Measurements from ENCODE around the gene CCDC201.

Gene CCDC201
- total RNA-seq: 0 reads per million in 2 donors

GRCh38 chr7:45873035-45873354, at the start of gene CCDC201:
Gene CCDC201 (minus strand): TSS chr7:45873082. CDS start chr7:45873007, 75 bp downstream.
- no peak for DNase-seq

- no peak for DNase-seq
Observed at GRCh38 chr7:45921699-45922519, 49.0 kb upstream of the CCDC201 start.

DNA sequence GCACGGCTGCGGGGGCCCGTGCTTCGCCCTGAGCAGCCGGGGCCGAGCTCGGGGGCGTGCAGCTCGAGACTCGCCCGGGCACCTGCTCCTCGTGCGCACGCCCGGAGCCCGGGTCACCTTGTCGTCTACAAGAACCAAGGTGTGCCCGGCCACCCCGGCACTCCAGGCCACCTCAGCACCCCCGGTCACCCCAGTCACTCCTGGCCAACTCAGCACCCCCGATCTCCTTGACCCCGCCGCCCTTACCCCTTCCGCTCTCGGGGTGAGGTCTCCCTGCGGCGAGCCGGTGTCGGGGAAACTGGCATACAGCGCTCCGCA, 48.5 kb upstream of the CCDC201 start:
- no peak for DNase-seq

DNA sequence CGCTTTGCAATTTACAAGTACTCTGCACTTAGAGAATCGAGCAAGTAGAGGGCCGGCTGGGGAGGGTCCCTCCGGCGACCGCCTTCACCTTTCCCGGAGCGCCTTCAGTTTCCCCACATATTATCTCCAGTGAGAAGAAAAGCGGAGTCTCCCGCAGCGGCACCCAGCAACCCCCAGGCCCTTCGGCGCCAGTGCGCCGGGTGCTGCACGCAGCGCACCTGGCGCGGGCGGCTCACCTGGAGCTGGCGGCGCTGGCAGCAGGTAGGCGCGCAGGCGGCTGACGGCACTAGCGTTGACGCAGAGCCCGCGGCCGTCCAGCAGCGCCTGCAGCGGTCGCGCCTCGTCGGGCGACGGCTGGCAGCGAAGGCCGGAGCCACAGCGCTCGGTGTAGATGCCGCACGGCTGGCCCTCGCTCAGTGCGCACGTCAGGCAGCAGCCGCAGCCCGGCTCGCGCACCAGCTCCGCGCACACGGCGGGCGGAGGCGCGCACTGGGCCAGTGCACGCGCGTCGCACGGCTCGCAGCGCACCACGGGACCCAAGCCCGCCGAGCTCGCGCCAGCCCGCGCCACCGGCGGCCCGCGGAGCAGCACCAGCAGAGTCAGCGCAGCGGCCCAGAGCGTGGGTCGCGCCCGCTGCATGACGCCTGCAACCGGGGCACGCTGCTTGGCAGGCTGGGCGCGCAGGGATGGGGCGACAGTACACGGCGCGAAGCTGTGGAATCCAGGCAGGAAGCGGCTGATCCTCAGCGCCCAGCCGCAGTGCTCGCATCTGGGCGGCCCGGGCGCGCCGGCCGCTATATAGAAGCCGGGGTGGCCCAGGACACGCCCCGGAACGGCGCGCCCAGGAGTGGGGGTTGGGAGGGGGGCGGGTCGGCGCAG, 47.9 kb upstream of the CCDC201 start, which contains the start of gene IGFBP3:
IGFBP3 (minus strand) TSS at position 771 of the 879 bp plus-strand sequence; CDS start at position 639, 132 bp downstream.
- DNase-seq: no peak

DNA sequence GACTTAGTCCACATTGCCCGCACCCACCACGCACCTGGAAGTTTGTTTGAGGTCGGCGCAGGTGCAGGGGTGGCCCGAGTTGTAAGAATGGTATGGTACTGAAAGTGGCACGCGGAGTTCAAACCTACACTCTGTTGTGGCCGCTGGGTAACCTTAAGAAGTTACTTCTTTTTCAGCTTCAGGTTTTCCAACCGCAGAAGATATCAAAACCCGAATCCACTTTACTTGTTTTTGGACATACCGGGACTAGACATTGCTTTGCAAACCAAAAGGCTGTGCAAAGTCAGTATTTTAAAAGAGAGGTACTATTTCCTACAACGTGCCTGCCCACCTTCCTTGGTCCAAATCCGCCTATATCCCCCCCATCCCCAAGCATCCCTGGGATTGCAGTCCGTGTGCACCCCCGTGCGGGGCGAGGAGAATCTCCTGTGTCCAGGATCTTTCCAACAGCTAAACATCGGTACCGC, 47.1 kb upstream of the CCDC201 start:
- DNase-seq: no peak

- no peak for DNase-seq
Observed at GRCh38 chr7:45919231-45919784, 46.4 kb upstream of the CCDC201 start.

DNA sequence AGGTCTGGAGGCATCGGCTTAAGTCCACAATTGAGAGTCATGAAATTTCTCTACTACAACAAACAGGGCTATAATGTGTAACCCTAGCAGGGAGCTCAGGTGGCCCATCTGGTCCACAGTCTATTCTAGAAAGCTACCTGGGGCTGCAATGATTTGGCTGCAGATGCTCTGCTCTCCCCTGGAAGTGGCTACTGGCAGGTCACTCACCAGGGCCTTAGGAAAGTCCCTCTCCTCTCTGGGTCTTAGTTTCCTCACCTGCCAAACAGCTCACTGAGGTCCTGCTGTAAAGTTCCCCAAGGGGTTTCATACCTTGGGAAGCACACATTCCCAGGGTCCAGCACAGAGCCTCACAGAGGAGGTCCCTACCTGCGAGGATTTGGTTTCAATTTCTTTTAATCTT, 45.7 kb upstream of the CCDC201 start:
- no peak for DNase-seq

DNA sequence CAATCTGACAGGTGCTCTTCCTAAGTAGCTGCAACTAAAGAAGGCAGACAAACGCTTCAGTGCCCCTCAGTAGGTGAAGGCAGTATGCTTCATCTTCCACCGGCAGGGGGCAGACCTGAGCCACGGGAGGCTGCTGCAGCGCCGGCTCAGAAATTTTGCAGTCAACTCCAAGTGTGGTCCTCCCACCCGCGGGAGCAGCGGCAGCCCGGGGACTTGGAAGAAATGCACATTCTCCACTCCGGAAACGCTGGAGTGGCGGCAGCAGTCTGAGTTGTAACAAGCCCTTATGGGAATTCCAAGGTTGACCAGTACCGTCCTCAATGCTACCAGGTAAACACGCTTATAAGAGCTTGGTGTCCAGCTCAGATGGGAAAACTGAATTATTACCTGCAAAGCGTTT, 44.8 kb upstream of the CCDC201 start:
- DNase-seq: no peak

- DNase-seq: no peak
Observed at GRCh38 chr7:45917064-45917463, 44.2 kb upstream of the CCDC201 start.

DNA sequence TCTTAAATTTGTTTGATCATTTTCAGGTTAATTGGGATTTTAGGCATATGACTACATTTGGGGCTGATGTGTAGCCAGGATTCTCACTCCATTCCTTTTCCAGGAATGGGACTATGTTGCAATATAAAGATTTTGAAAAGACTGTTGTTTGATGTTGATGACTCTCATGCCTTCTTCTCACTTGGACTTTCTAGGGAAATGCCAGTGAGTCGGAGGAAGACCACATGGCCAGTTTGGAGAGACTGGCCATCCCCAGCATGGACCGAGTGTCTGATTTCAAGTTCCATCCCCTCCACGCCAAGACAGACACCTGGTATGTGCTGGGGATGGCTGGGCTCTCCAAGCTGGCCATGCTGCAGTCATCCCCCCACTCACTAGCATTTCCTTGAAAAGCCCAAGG, 42.7 kb upstream of the CCDC201 start:
- DNase-seq: no peak

DNA sequence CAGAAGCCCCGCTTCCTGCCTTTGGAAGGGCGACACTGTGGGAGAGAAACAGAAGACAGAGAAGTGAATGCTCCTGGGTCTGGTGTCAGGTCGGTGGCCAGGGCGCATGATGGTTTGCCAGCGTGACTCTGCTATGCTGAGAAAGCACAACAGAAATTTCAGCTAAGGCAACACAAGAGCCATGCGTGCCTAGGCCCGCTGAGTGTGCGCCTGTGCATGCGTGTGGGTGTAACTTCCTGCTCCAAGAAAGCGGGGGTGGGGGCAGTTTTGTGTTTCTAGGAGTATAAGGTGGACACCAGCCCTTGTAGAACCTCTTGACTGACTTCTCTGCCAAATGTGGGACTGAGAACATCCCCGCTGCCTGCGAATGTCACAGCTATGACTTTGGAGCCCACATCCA, 42.0 kb upstream of the CCDC201 start:
- DNase-seq: no peak

DNA sequence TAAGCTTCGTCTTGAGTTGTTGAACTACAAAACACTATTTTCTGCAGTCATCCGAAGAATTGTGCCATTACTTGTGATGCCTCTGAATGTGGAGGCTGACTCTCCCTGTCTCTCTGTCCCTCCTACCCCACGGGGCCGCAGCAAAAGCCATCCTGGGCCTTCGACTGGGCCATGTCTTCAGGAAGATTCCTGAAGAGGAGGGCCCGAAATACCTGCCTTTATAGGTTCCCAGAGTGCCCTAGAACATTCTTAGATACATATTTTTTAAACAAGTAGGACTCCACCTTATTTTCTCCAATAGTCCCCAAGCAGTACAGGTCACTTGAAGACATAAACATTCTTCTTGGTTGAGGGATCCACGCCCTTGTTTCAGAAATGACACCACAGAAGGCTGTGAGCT, 40.1 kb upstream of the CCDC201 start:
- DNase-seq: no peak

- DNase-seq: no peak
Observed at GRCh38 chr7:45911311-45911710, 38.4 kb upstream of the CCDC201 start.

DNA sequence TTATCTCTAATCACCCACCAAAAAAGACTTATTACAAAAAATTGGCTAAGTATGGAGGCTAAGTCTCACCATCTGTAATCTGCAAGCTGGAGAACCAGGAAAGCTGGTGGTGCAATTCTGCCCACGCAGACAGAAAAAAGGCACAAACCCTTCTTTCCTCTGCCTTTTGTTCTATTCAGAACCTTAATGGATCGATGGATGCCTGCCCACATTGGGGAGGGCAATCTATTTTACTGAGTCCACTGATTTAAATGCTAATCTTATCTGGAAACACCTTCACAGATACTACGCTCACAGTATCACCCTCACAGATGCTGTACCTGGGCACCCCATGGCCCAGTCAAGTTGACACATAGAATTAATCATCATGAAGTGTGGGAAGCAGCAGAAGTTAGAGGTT, 38.0 kb upstream of the CCDC201 start:
- no peak for DNase-seq

- DNase-seq: no peak
Observed at GRCh38 chr7:45909561-45909960, 36.7 kb upstream of the CCDC201 start.

- DNase-seq: no peak
Observed at GRCh38 chr7:45902820-45903219, 29.9 kb upstream of the CCDC201 start.

DNA sequence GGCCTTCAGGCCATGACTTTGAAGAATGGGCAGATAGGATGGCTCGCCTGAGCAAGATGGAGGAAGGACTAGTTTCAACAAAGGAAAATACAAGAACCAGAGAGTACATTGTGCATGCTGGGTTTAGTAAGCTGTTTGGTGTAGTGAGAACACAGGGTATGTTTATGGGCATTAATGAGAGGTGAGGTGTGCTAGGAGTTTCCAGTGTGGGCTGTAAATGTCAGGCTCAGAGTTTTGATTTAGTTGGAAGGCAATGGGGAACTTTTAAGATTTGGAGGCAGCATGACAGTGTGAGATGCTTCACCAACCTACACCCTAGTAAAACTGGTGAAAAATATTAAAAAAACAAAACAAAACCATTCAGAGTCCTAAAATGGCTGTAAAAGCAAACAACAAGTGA, 28.7 kb upstream of the CCDC201 start:
- DNase-seq: no peak

GRCh38 chr7:45898222-45898621, 25.3 kb upstream of the CCDC201 start:
- DNase-seq: no peak

- no peak for DNase-seq
Observed at GRCh38 chr7:45897042-45897690, 24.3 kb upstream of the CCDC201 start.

GRCh38 chr7:45894665-45895062, 21.8 kb upstream of the CCDC201 start:
- no peak for DNase-seq

- DNase-seq: no peak
Observed at GRCh38 chr7:45893996-45894664, 21.2 kb upstream of the CCDC201 start.

- DNase-seq: no peak
Observed at GRCh38 chr7:45893374-45893995, 20.6 kb upstream of the CCDC201 start.
